22Rv1 (cell line): ENCODE data around the gene ERVW-1.

Experiments used
- ZFX ChIP-seq: fragments of 450-650 bp; IDR thresholded peaks from 2 replicates; pipeline ENCODE4 v1.6.1; 2017; ENCODE audit warnings: antibody characterized with exemption, borderline replicate concordance
- TF ChIP-seq, protein P1 (sequence below): fragments of 450-650 bp; IDR thresholded peaks from 2 replicates; pipeline ENCODE4 v1.5.1; 2017; ENCODE audit warnings: mild to moderate bottlenecking

DNA sequence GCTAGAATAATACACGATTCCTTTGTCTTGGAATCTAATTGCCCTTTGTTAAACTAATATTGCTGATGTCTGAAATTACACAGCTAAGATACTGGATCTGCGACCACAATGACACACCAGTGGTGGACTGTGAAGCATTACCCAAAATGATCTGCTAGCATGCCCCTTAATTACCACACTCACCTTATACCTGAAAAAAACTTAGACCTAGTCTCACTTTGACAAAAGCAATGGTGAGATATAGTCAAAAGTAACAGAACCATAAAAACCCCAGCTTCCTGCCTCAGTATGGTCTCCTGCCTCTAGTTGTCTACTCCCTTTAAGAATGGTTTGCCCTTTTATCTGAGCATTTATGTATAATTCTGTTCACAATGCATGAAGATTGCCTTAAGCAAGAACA is 20.8 kb upstream of the ERVW-1 start:
- TF ChIP-seq, protein P1, sequence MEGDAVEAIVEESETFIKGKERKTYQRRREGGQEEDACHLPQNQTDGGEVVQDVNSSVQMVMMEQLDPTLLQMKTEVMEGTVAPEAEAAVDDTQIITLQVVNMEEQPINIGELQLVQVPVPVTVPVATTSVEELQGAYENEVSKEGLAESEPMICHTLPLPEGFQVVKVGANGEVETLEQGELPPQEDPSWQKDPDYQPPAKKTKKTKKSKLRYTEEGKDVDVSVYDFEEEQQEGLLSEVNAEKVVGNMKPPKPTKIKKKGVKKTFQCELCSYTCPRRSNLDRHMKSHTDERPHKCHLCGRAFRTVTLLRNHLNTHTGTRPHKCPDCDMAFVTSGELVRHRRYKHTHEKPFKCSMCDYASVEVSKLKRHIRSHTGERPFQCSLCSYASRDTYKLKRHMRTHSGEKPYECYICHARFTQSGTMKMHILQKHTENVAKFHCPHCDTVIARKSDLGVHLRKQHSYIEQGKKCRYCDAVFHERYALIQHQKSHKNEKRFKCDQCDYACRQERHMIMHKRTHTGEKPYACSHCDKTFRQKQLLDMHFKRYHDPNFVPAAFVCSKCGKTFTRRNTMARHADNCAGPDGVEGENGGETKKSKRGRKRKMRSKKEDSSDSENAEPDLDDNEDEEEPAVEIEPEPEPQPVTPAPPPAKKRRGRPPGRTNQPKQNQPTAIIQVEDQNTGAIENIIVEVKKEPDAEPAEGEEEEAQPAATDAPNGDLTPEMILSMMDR: no peak
- TF ChIP-seq ZFX: no peak
